LNCAP (cell line): Measurements from ENCODE around the gene LRCOL1.

Source experiments
- CTCF ChIP-seq: fragments of 450-650 bp; IDR thresholded peaks from 2 replicates; pipeline ENCODE4 v1.5.1; 2017; ENCODE audit warnings: mild to moderate bottlenecking

LRCOL1 gene

GRCh38 chr12:132649226-132649945, 39.0 kb upstream of the LRCOL1 start:
- TF ChIP-seq CTCF, result no peak

GRCh38 chr12:132648616-132649225, 38.3 kb upstream of the LRCOL1 start:
- TF ChIP-seq CTCF, result no peak

- no peak for TF ChIP-seq CTCF
These were observed 37.5 kb upstream of the LRCOL1 start for GRCh38 chr12:132647858-132648257.

DNA sequence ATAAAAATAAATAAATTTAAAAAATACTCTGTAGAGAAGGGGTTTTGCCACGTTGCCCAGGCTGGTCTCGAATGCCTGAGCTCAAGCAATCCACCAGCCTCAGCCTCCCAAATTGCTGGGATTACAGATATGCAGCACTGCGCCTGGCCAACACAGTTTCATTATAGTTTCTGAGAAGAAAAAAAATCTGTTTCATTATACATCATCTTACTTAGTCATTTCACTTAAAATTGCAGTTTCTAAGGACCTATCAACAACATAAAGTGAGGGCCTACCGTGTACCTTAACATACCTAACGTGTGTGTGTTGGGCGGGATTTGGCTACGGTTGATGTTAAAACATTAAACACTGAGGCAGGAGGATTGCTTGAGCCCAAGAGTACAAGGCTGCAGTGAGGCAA, 36.5 kb upstream of the LRCOL1 start:
- no peak for TF ChIP-seq CTCF

DNA sequence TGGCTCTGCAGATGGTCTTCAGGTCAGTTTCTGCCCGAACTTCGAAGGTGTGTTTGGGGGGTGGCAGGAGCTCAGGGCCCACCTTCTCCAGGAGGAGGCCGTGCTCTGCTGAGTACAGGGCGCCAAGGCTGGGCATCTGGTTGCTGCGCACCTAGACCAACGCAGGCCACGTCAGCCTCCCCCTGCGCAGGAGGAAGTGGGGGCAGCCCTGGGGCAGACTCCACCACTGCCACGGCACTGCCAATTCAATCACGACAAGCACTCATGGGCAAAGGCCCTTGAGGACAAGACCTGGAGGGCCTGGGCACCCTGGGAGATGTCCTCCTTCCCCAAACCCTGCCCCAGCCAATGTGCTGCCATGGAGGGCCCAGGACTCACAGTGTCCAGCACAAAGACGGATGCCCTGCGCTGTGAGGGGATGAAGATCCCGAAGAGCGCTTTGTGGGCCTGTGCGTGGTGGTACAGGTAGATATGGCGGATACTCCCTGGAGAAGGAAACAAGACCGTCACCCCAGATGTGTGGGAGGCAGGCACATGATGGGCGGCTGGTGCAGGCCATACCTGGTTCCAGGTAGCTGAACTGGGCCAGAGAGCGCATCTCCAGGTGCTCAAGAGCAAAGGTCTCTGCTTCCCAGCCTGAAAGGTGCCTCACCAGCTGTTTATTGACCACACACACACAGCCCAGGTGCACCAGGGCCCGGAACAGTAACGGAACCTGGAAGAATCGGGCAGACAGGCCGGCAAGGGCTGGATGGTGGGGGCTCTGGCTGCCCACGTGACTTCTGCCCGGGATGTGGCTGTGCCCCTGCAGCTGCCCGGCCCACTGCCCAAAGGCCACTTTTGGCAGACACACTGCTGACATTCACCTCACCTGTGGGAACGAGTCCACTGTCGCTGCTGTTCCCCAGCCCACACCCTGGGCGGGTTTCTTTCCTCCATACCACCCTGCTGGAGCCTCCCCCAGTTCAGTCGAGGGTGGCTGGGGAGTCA, 32.8 kb upstream of the LRCOL1 start:
- TF ChIP-seq CTCF, result no peak

DNA sequence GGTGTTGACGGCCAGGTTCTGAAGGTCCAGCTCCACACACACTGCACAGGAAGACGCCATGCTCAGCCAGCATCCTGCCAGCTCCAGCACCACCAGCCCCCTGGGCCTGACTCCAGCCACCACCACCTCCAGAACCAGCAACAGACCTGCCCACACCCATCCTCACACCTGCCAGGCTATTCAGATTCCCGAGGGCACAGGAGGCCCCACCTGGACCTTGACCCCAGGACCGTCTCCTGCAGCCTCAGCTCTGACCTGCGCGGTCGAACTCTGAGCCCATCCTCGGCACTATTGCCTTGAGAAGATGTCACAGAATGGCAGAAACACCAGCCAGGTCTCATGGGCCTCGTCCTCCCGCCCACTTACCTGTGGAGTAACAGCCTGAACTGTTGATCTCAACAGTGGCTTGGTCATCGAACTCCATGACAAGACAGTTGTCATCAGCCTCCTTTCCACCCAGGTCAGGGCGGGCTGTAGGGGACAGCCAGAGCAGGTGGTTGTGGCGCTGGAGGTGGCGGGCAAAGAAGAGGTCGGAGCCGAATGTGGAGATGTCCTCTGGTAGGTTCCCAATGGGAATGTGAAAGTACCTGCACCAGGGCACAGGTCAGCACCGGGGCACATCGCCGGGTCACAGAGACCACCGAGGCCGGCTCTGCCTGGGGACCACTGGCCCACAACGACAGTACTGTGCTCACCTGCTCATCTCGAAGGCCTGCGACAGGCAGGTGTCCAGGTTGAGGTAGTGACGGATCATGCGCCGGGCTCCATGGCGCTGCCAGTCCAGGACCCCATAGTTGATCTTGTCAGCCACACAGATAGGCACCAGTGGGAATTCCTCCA, 31.6 kb upstream of the LRCOL1 start:
- no peak for TF ChIP-seq CTCF

DNA sequence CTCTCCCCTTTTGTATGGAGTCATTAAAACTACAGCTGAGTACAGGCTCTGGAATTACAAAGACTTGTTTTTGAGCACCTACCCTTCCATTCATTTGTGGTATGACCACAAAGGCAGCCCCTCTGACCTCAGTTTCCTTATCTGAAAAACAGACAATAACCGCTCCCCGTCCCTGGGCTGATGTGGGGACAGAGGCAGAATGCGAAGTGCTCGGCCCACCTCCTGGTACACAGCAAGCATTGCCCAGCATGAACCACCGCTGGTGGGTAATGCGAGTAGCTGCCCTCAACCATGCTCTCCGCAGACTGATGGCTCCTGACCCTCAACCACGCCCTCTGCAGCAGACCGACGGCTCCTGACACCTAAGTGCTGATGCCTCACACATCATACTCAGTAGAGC, 30.6 kb upstream of the LRCOL1 start:
- no peak for TF ChIP-seq CTCF
